H1 (cell line): ENCODE results near the gene STIM1. TPM values are rescaled to one million over a fixed set of nuclear protein-coding genes. Genes with fewer than 3 reads are reported as not detected.

Source experiments
- CTCF ChIA-PET: fragments of 300-600 bp; sonication (Branson Sonifier 250); formaldehyde crosslinking; loops from one replicate; lab custom pipeline; 2021; ENCODE audit not compliant: partially characterized antibody; lab: Charles Lee
- POLR2A ChIA-PET: fragments of 300-600 bp; sonication (Branson Sonifier 250); formaldehyde crosslinking; loops from one replicate; lab custom pipeline; 2021; ENCODE audit warnings: inconsistent platforms; ENCODE audit not compliant: partially characterized antibody; lab: Charles Lee
- DNase-seq, 2 experiments: peaks; one replicate each; pipeline versions ENCODE4 v3.0.0 to v3.0.0-alpha.2; 2010 to 2022; ENCODE audit warnings: low spot score in 2 of 2, low read depth in 1 of 2, mixed read lengths in 1 of 2
- FAIRE-seq: peaks from 2 replicates; lab custom pipeline; 2011; peaks lifted over from hg19 to GRCh38; lab: Jason Lieb, UNC
- H2AFZ ChIP-seq: 2 replicates; pipeline ENCODE4 v1.8.1; 2012; ENCODE audit warnings: low read length, inconsistent platforms
- H2AK5ac ChIP-seq: 2 replicates; pipeline ENCODE4 v1.6.1; 2013; ENCODE audit warnings: low read depth, low read length
- H2BK120ac ChIP-seq: replicated peaks from 2 replicates; pipeline ENCODE3; 2013; ENCODE audit warnings: low read depth, low read length, inconsistent platforms
- H2BK12ac ChIP-seq: 2 replicates; pipeline ENCODE4 v1.6.1; 2013; ENCODE audit warnings: low read depth, low read length
- H2BK15ac ChIP-seq: 2 replicates; pipeline ENCODE4 v1.6.1; 2013; ENCODE audit warnings: low read length
- H2BK20ac ChIP-seq: 2 replicates; pipeline ENCODE4 v1.6.1; 2013; ENCODE audit warnings: low read length
- H2BK5ac ChIP-seq: 2 replicates; pipeline ENCODE4 v1.6.1; 2013; ENCODE audit warnings: low read depth, low read length
- H3K14ac ChIP-seq: 2 replicates; pipeline ENCODE4 v1.6.1; 2013; ENCODE audit warnings: inconsistent platforms; ENCODE audit not compliant: insufficient read length
- H3K18ac ChIP-seq: 2 replicates; pipeline ENCODE4 v1.6.1; 2013; ENCODE audit warnings: low read length; ENCODE audit errors: extremely low read depth
- H3K23ac ChIP-seq: 2 replicates; pipeline ENCODE4 v1.6.1; 2013; ENCODE audit warnings: inconsistent platforms; ENCODE audit not compliant: insufficient read length
- H3K23me2 ChIP-seq: 2 replicates; pipeline ENCODE4 v1.6.1; 2013; ENCODE audit warnings: low read depth, low read length
- H3K27ac ChIP-seq: 2 replicates; pipeline ENCODE4 v1.6.1; 2011; ENCODE audit warnings: low read depth, low read length, inconsistent platforms
- H3K27me3 ChIP-seq, 4 experiments: replicated peaks in 1 of 4; 1 replicate in 1 of 4; 2 replicates in 3 of 4; pipeline versions ENCODE4 v1.6.1 to v1.8.1; 2011 to 2013; ENCODE audit warnings: low read length in 3 of 4, mild to moderate bottlenecking in 3 of 4, inconsistent platforms in 2 of 4, mixed read lengths in 2 of 4, moderate library complexity in 1 of 4; ENCODE audit not compliant: control insufficient read depth in 3 of 4, insufficient read depth in 3 of 4; ENCODE audit errors: extremely low read depth in 1 of 4
- H3K36me3 ChIP-seq, 4 experiments: 2 replicates each; pipeline versions ENCODE4 v1.6.1 to v1.8.1; 2011 to 2013; ENCODE audit warnings: mild to moderate bottlenecking in 4 of 4, low read length in 3 of 4, moderate library complexity in 2 of 4, control low read depth in 1 of 4, inconsistent platforms in 1 of 4; ENCODE audit not compliant: insufficient read depth in 4 of 4, control insufficient read depth in 2 of 4
- H3K4ac ChIP-seq: replicated peaks from 2 replicates; pipeline ENCODE3; 2013; ENCODE audit warnings: low read length, low read depth, mixed read lengths, inconsistent platforms; ENCODE audit not compliant: insufficient read length
- H3K4me1 ChIP-seq, 4 experiments: replicated peaks in 1 of 4; 1 replicate in 1 of 4; 2 replicates in 3 of 4; pipeline versions ENCODE4 v1.6.1 to v1.8.1; 2011 to 2013; ENCODE audit warnings: low read length in 3 of 4, inconsistent platforms in 2 of 4, mixed read lengths in 1 of 4; ENCODE audit not compliant: insufficient read depth in 4 of 4, control insufficient read depth in 3 of 4
- H3K4me2 ChIP-seq, 2 experiments: 2 replicates each; pipeline versions ENCODE4 v1.6.1 to v1.8.1; 2011 to 2013; ENCODE audit warnings: low read depth in 2 of 2, low read length in 2 of 2, control low read depth in 1 of 2, inconsistent platforms in 1 of 2, mild to moderate bottlenecking in 1 of 2; ENCODE audit not compliant: insufficient read depth in 1 of 2
- H3K4me3 ChIP-seq, 4 experiments: fragments of 200-600, 300-600 bp in 1 of 4; sonication (generic), shearing (Covaris generic), sonication (Bioruptor Twin) in 1 of 4; 2 replicates each; pipeline versions ENCODE4 v1.5.1 to v1.8.1; 2011 to 2016; ENCODE audit warnings: low read length in 4 of 4, low read depth in 3 of 4, control low read depth in 2 of 4, inconsistent platforms in 2 of 4, mild to moderate bottlenecking in 2 of 4, mixed read lengths in 1 of 4, moderate library complexity in 1 of 4; ENCODE audit not compliant: insufficient read depth in 2 of 4; ENCODE audit errors: extremely low read depth in 1 of 4
- H3K56ac ChIP-seq: replicated peaks from 2 replicates; pipeline ENCODE3; 2013; ENCODE audit warnings: low read depth, mild to moderate bottlenecking, mixed read lengths, low read length, inconsistent platforms; ENCODE audit not compliant: insufficient read length
- H3K79me1 ChIP-seq: 2 replicates; pipeline ENCODE4 v1.6.1; 2013; ENCODE audit warnings: low read depth, low read length, control low read depth
- H3K79me2 ChIP-seq, 2 experiments: 2 replicates each; pipeline versions ENCODE4 v1.6.1 to v1.8.1; 2012 to 2013; ENCODE audit warnings: low read length in 2 of 2, mild to moderate bottlenecking in 2 of 2, inconsistent platforms in 1 of 2; ENCODE audit not compliant: insufficient read depth in 2 of 2, control insufficient read depth in 1 of 2
- H3K9ac ChIP-seq, 4 experiments: replicated peaks in 1 of 4; 1 replicate in 1 of 4; 2 replicates in 3 of 4; pipeline versions ENCODE4 v1.6.1 to v1.8.1; 2011 to 2013; ENCODE audit warnings: low read depth in 3 of 4, low read length in 3 of 4, control low read depth in 2 of 4, mild to moderate bottlenecking in 2 of 4, moderate library complexity in 2 of 4, inconsistent platforms in 1 of 4; ENCODE audit errors: extremely low read depth in 1 of 4
- H3K9me3 ChIP-seq, 2 experiments: 2 replicates each; pipeline versions ENCODE4 v1.6.1 to v1.8.1; 2012 to 2013; ENCODE audit warnings: mild to moderate bottlenecking in 2 of 2, moderate library complexity in 2 of 2, control low read depth in 1 of 2, inconsistent platforms in 1 of 2, low read depth in 1 of 2, low read length in 1 of 2, mixed read lengths in 1 of 2; ENCODE audit not compliant: insufficient read depth in 2 of 2
- H4K20me1 ChIP-seq, 2 experiments: replicated peaks in 1 of 2; 2 replicates each; pipeline versions ENCODE3 to v1.8.1; 2011 to 2013; ENCODE audit warnings: inconsistent platforms in 2 of 2, low read length in 2 of 2, mild to moderate bottlenecking in 1 of 2; ENCODE audit not compliant: insufficient read depth in 2 of 2, control insufficient read depth in 1 of 2
- H4K5ac ChIP-seq: 2 replicates; pipeline ENCODE4 v1.6.1; 2013; ENCODE audit warnings: low read length, low read depth, mixed read lengths, inconsistent platforms; ENCODE audit not compliant: insufficient read length
- H4K8ac ChIP-seq: 2 replicates; pipeline ENCODE4 v1.8.0; 2013; ENCODE audit warnings: mild to moderate bottlenecking, moderate library complexity, low read length, inconsistent platforms; ENCODE audit not compliant: insufficient read depth; ENCODE audit errors: extremely low read depth
- H4K91ac ChIP-seq: replicated peaks from 2 replicates; pipeline ENCODE3; 2013; ENCODE audit warnings: low read length, mixed read lengths, inconsistent platforms; ENCODE audit not compliant: insufficient read length
- JUND ChIP-seq: IDR thresholded peaks from 2 replicates; pipeline ENCODE4 v1.6.1; 2011; ENCODE audit warnings: mild to moderate bottlenecking, improper control_type of control experiment, low read length
- NRF1 ChIP-seq: IDR thresholded peaks from 2 replicates; pipeline ENCODE4 v1.6.1; 2011; ENCODE audit warnings: mild to moderate bottlenecking, low read depth, low read length, improper control_type of control experiment
- RNF2 ChIP-seq: fragments of 200-900, 300-1000 bp; sonication (generic); IDR thresholded peaks from 2 replicates; pipeline ENCODE4 v1.7.1; 2016; ENCODE audit warnings: borderline replicate concordance, low read depth, mild to moderate bottlenecking, antibody characterized with exemption, low read length; ENCODE audit not compliant: poor library complexity, severe bottlenecking; ENCODE audit errors: missing control alignments
- TAF1 ChIP-seq: IDR thresholded peaks from 2 replicates; pipeline ENCODE4 v1.6.1; 2011; ENCODE audit warnings: mild to moderate bottlenecking, low read depth, low read length
- TEAD4 ChIP-seq: IDR thresholded peaks from 2 replicates; pipeline ENCODE4 v1.6.1; 2012; ENCODE audit warnings: low read depth, low read length, inconsistent platforms, mixed read lengths
- ZNF274 ChIP-seq: IDR thresholded peaks from 2 replicates; pipeline ENCODE4 v1.7.0; 2012; ENCODE audit warnings: low read length, borderline replicate concordance; ENCODE audit errors: extremely low read depth
- WGBS, 2 experiments: shearing (Covaris generic) in 1 of 2; methylation state at CpG; one replicate each; pipeline versions ENCODE4 v1.1.6 to v1.1.7; 2013 to 2015; ENCODE audit warnings: low lambda C conversion rate in 2 of 2, mixed read lengths in 2 of 2, inconsistent platforms in 1 of 2, low coverage in 1 of 2, missing lambda C conversion rate in 1 of 2; ENCODE audit not compliant: insufficient replicate concordance in 2 of 2, insufficient coverage in 1 of 2, insufficient read length in 1 of 2; ENCODE audit errors: extremely low coverage in 1 of 2, missing lambda C conversion rate in 1 of 2; 5-methylcytosine and 5-hydroxymethylcytosine counted together
- polyA plus RNA-seq, 7 experiments: library from polyadenylated mRNA; depleted of rRNA in 3 of 7; stranded (reverse) in 5 of 7; unstranded in 2 of 7; fragments of >200 nt in 5 of 7; fragments of 200-250 nt in 2 of 7; gene quantifications; 1 replicate in 5 of 7; 2 replicates in 1 of 7; 4 replicates in 1 of 7; pipeline versions ENCODE4 v1.2.1 to v1.2.3, GENCODE V29; 2011 to 2013; ENCODE audit warnings: missing spikeins in 2 of 7, mixed read lengths in 2 of 7
- total RNA-seq: library from RNA; stranded (reverse); fragmentation: NEBNext Ultra II Directional; extraction: Animal tissue kit (Norgen Biotek cat#: 25700); gene quantifications from 2 replicates; pipeline ENCODE4 v1.2.1, GENCODE V29; 2021

The STIM1 gene
- total and polyA plus RNA-seq, 2 of the 8 experiments (the other 6 are each of a cell fraction or from before 2014, with no cell fraction given) = 11.1 to 12.2 TPM

GRCh38 chr11:3835751-3836150 lies 19.7 kb upstream of the STIM1 start:
- 93% methylated on average over 3 of the region's 4 CpGs; no CpG with 5 or more reads in 1 of the 2 experiments for WGBS, 2 experiments
- H2AK5ac ChIP-seq = no peak overlapping the region
- H2BK15ac ChIP-seq = no peak overlapping the region
- H2BK5ac ChIP-seq = no peak overlapping the region
- no peak overlapping the region for H3K4me2 ChIP-seq
- H3K23ac ChIP-seq = no peak overlapping the region
- no peak overlapping the region for H3K56ac ChIP-seq
- H4K8ac ChIP-seq = no peak overlapping the region
- no peak overlapping the region for H3K9ac ChIP-seq
- peaks cover 7% of the 10 kb centered on the region for H3K23me2 ChIP-seq
- no peaks in the 10 kb centered on the region for H3K9me3 ChIP-seq
- H4K91ac ChIP-seq = no peak overlapping the region
- DNase-seq = no peak
- peaks cover 11 to 29% (median 16%) of the 10 kb centered on the region in 4 experiments for H3K4me1 ChIP-seq
- ChIA-PET CTCF (interaction anchor here (0.6 to 18.5 kb wide), 8 partner anchors 10 to 250 kb away, joined by 3 to 214 read pairs (median 4); partner anchors contain the start of genes PGAP2 and STIM1), POLR2A (interaction anchor here (1.0 to 1.6 kb wide), 5 partner anchors 9 to 20 kb away, joined by 3 to 7 read pairs (median 4); partner anchors contain the start of gene STIM1)
- no peak for FAIRE-seq
- H3K36me3 ChIP-seq = peaks cover 0 to 7% (median 2%) of the 10 kb centered on the region in 4 experiments; a peak in 2 of 8 replicates
- H3K27me3 ChIP-seq = no peaks in the 10 kb centered on the region
- H3K14ac ChIP-seq = no peak overlapping the region
- H2BK120ac ChIP-seq = no peak overlapping the region
- no peak overlapping the region for H3K18ac ChIP-seq
- H3K79me2 ChIP-seq = peaks cover 12 to 60% of the 10 kb centered on the region in 2 experiments
- H4K5ac ChIP-seq = no peak overlapping the region
- H2BK20ac ChIP-seq = no peak overlapping the region
- no peak overlapping the region for H3K4me3 ChIP-seq
- TF ChIP-seq NRF1 (no peak), RNF2 (no peak), JUND (no peak), TEAD4 (no peak), ZNF274 (no peak), TAF1 (no peak)
- no peak overlapping the region for H2AFZ ChIP-seq
- no peak overlapping the region for H3K4ac ChIP-seq
- H3K27ac ChIP-seq = no peak overlapping the region
- peaks cover 25% of the 10 kb centered on the region for H3K79me1 ChIP-seq
- H2BK12ac ChIP-seq = no peak overlapping the region
- H4K20me1 ChIP-seq = peaks cover 17 to 37% of the 10 kb centered on the region in 2 experiments
